Measurements from ENCODE around the gene IFNL2.

IFNL2 gene

DNA sequence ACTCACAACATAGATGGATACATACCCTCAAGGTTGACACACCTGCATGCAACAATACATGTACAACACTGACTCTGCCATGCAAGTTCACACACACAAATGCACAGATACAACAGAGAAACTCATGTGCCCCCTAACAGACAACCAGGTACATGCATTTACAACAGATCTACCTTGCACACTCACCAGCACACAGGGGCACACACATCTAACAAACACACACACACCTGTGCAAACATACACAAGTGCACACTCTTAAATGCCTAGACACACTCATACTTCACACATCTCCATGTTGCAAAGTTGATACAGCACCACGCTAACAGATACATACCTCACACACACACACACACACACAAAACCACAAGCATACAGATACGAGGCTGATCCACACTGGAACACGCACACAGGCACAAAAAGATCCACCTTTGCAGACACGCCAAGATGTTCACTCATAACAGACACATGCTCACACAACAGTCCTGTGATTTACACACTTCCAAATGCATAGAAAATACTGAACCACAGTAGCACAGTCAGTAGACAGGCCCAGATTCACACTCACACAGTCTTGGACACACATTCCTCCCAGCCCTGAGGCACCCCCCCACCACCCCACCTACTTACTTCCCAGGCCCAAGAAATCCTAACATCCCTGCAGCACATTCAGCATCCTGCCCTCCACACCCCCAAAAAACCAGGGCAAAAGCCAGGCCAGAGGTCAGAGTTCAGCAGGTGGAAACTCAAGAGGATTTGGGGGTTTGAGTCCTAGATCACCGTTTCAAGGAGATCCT lies 51.1 kb downstream of the IFNL2 start:
- no peak for DNase-seq

Measured in activated naive CD4-positive, alpha-beta T cell treated with anti-CD3 and anti-CD28 coated beads, Interleukin-2, amount 50 U/mL, for 16 hours (primary cell).